Stimulated activated naive CD4-positive, alpha-beta T cell treated with Interleukin-2 at 50 U/mL for 16 hours (primary cell): ENCODE measurements around the gene SERINC2.
"Not testable (repeated sequence)": the region's sequence is repeated elsewhere in the genome, so short reads cannot be mapped to it uniquely, and the experiment has no call there.

Experiments
- DNase-seq: peaks from one replicate; lab custom pipeline; 2025; lab: John Stamatoyannopoulos, UW

The SERINC2 gene

DNA sequence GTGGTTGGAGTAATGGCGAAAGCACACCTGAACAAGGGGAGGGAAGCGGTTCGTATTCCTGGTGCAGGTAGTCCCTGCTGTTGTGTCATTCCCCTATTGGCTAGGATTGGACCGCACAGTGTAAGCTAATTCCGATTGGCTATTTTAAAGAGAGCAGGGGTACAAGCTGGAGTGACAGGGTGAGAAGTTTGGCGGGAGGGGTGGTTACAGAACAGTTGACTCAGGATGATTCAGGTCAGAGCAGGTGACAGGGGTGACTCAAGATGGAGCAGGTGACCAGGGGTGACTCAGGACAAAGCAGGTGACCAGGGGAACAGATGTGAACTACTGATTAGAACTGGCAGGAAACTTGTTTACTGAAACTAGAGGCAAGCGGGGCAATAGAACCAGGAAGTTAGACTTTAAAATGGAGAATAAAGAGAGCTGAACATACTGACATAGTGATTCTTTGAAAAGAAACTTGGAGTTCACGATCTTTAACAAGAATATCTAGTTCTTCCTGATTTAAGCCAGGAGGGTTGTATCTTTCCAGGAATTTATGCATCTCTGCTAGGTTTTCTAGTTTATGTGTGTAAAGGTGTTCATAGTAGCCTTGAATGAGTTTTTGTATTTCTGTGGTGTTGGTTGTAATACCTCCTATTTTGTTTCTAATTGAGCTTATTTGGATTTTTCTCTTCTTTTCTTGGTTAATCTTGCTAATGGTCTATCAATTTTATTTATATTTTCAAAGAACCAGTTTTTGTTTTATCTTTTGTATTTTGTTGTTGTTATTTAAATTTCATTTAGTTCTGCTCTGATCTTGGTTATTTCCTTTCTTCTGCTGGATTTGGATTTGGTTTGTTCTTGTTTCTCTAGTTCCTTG lies 58.7 kb downstream of the SERINC2 start:
- not testable (repeated sequence) for DNase-seq

- not testable (repeated sequence) for DNase-seq
These were observed 59.3 kb downstream of the SERINC2 start for GRCh38 chr1:31472314-31472651.

DNA sequence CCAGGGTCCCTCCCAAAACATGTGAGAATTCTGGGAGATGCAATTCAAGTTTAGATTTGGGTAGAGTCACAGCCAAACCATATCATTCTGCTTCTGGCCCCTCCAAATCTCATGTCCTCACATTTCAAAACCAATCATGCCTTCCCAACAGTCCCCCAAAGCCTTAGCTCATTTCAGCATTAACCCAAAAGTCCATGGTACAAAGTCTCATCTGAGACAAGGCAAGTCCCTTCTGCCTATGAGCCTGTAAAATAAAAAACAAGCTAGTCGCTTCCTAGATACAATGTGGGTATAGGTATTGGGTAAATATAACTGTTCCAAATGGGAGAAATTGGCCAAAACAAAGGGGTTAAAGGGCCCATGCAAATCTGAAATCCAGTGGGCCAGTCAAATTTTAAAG lies 59.7 kb downstream of the SERINC2 start:
- not testable (repeated sequence) for DNase-seq

GRCh38 chr1:31473508-31473907 lies 60.5 kb downstream of the SERINC2 start:
- DNase-seq: not testable (repeated sequence)

- DNase-seq: not testable (repeated sequence)
These were observed 61.6 kb downstream of the SERINC2 start for GRCh38 chr1:31474567-31474966.

- DNase-seq: no peak
These were observed 64.2 kb downstream of the SERINC2 start for GRCh38 chr1:31476891-31477846.

DNA sequence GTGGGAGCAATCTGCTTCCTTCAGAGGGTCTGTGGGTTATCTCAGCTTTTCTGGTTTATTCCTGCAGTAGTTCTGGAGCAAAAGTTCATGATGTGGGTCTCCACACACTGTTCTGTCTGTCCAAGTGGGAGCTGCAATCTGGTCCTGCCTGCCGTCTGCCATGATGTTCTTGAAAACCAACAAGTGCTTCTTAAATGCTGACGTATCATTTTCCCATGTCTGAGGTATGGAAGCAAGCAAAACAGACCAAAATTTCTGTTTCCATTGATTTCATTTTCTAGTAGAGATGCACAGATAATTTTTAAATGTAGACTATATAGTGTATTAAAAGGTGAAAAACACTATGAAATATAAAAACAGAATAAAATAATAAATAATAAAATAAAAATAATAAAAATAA lies 65.2 kb downstream of the SERINC2 start:
- no peak for DNase-seq

DNA sequence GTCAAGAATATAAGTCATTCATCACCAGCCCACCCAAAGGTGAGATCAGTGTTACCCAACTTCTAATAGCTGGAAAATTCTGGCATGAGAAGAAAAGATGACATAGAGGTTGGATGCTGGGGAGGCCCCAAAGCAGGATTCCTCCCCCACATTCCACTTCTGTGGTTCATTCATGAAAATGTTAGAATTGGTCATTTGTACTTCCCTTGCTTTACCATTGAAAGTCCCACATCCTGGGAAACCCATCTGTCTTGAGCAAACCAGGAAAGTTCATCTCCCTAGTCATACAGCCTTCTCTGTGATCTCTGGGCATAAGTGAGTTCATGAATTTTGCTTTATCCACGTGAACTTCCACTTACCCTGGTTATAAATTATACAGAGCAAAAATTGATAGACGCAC lies 66.8 kb downstream of the SERINC2 start:
- DNase-seq: no peak

- not testable (repeated sequence) for DNase-seq
These were observed 67.4 kb downstream of the SERINC2 start for GRCh38 chr1:31480426-31480825.

DNA sequence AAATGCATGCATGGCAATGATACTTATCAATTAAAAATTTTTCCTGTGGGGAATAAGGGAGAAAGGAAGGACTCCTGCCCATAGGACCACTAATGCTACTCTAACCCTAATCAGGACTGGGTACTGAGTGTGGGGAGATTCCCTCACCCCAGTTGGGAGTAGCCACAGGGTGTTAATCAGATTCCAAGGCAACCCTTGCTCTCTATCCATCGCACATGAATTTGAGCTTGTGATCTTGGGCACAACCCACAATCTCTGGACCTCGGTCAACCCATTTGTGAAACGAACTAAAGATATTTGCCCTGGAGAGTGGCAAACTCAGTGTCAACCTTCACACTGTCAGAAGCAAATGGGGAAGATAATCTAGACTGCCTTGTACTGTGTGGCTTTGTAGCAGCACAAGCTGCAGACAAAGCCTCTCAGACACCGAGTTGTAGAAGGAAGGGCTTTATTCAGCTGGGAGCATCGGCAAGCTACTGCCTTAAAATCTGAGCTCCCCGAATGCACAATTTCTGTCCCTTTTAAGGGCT lies 69.5 kb downstream of the SERINC2 start:
- DNase-seq: no peak

- DNase-seq: no peak
These were observed 70.3 kb downstream of the SERINC2 start for GRCh38 chr1:31483012-31483946.
